Measurements from ENCODE around the gene CEP89. TPM values are rescaled to one million over a fixed set of nuclear protein-coding genes. Genes with fewer than 3 reads are reported as not detected.
"Not testable (repeated sequence)": the region's sequence is repeated elsewhere in the genome, so short reads cannot be mapped to it uniquely, and the experiment has no call there.

The CEP89 gene
- total RNA-seq, 2 donors from 2014 or later, result 10.8 to 11.4 TPM

DNA sequence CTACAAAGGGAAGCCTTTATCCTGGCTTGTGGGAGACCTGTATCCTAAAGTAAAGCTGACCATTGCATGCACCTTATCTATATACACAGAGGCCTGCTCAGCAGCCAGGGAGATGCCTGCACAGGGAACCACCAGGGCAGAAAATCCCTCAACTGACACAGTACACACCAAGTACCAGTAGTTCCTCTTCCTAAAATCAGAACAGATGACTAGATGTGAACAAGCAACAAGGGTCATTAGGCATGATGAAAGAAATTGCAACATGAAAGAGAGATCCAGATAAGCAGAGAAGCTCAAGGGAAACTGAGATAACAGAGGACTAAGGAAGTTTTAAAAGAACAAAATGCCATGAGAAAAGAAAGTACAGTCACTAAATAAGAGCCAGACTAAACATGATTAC, 62.5 kb downstream of the CEP89 start:
- ATAC-seq (no peak), DNase-seq (no peak)
- intact Hi-C loops (cut with DNase I, micrococcal nuclease), result no loop called here

DNA sequence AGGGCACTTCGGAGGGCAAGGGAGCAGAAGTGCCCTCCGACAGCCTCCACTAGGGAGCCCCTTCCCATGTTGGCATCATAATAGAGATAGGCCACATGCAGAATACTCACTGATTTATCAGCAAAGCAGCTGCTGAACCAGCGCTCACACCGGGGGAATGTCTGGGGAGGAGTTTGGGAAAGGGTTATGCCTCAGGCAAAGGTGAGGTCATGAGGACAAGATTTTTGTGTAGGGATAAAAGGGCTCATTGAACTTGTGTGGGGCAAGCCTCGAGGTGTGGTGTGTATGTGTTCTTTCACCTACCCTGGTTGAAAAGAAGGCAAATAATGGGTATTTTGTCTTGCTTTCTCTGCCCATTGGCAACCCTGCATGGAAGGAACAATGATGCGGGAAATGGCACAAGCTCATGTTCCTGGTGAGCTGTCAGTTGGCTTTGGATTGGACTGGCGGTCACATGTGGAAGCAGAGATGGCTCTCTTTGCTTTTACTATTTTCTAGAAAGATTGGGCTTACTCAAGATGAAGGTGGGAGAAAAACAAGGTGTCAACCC, 63.0 kb downstream of the CEP89 start:
- DNase-seq, result no peak
- intact Hi-C loops (cut with DNase I, micrococcal nuclease), result no loop called here
- no peak for ATAC-seq

DNA sequence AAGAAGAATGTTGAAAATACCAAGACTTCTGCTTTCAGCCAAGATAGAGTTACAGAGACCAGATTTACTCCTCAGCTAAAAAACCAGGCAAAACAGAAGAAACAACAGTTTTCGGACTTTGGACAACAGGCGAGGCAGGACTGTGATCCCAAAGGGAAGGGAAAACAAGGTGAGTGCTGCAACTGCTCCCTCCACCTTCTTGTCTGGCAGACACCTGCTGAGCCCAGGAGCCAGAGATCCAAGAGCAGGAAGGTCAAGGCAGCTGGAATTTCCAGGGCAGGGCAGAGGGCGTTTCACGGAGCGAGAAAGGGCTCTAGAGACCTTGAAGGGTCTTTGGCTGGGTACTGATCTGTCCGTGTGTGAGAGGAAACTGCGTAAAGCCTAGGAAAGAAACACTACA, 69.3 kb downstream of the CEP89 start:
- intact Hi-C loops (cut with DNase I, micrococcal nuclease), result no loop called here
- peak; percentile 50 to 73 for DNase-seq
- ATAC-seq, result peak; percentile 99

DNA sequence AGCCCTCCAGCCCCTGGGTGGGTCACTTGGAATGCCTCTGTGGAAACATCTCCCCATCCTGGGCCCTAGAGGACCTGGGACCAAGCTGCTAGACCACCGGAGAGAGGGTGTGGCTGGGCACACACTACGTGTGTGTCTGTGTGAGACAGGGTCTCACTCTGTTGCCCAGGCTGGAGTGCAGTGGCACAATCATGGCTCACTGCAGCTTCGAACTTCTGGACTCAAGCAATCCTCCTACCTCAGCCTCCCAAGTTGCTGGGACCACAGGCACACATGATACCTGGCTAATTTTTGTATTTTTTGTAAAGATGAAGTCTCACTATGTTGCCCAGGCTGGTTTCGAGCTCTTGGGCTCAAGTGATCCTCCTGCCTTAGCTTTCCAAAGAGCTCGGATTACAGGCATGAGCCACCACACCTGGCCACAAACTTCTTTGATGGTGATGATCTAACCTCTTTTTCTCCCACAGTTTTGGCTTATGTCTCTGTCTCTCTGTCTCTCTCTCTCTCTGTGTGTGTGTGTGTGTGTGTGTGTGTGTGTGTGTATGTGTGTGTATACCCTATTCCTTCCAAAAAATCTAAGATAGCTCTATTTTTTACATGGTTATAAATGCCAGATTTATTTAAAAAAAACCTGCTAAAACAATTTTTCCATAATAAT, 70.1 kb downstream of the CEP89 start:
- DNase-seq (no peak), ATAC-seq (no peak)
- intact Hi-C loops (cut with DNase I, micrococcal nuclease), result no loop called here

- ATAC-seq (no peak), DNase-seq (no peak)
- intact Hi-C loops (cut with DNase I, micrococcal nuclease), result no loop called here
Observed at GRCh38 chr19:32896516-32897214, 75.1 kb downstream of the CEP89 start.

DNA sequence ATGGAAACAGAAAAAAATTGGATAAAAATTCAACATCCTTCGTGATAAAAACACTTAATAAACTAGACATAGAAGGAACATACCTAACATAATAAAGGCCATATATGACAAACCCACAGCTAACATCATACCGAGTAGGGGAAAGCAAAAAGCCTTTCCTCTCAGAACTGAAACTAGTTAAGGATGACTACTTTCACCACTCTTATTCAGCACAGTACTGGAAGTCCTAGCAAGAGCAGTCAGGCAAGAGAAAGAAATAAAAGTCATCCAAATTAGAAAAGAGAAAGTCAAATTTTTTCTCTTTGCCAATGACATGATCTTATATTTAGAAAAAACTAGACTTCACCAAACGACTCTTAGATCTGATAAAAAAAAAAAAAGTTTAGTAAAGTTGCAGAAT, 76.4 kb downstream of the CEP89 start:
- intact Hi-C loops (cut with DNase I, micrococcal nuclease), result no loop called here
- DNase-seq (no peak), ATAC-seq (no peak)

DNA sequence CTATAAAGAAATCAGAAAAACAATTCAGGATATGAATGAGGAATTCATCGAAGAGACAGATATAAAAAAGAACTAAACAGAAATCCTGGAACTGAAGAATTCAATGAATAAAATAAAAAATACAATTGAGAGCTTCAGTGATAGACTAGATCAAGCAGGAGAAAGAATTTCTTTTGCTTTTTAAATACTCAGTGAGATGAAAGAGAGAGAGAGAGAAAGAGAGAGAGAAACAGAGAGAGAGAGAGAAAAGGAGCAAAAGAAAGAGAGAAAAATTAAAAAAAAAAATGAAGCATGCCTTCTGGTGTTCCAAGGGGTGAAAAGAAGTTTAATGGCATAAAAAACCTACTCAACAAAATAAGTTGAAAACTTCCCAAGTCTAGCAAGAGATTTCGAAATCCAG, 80.1 kb downstream of the CEP89 start:
- no peak for DNase-seq
- intact Hi-C loops (cut with DNase I, micrococcal nuclease), result no loop called here
- no peak for ATAC-seq

- no peak for DNase-seq
- no peak for ATAC-seq
- intact Hi-C loops (cut with DNase I, micrococcal nuclease), result no loop called here
Observed at GRCh38 chr19:32890841-32891240, 80.9 kb downstream of the CEP89 start.

GRCh38 chr19:32890326-32890725, 81.4 kb downstream of the CEP89 start:
- intact Hi-C loops (cut with DNase I, micrococcal nuclease), result no loop called here
- ATAC-seq, result no peak

GRCh38 chr19:32889137-32889934, 82.4 kb downstream of the CEP89 start:
- DNase-seq, result no peak
- intact Hi-C loops (cut with DNase I, micrococcal nuclease), result no loop called here
- no peak for ATAC-seq

More at GRCh38 chr19:32890326-32890725, 81.4 kb downstream of the CEP89 start:
- no peak for DNase-seq

DNA sequence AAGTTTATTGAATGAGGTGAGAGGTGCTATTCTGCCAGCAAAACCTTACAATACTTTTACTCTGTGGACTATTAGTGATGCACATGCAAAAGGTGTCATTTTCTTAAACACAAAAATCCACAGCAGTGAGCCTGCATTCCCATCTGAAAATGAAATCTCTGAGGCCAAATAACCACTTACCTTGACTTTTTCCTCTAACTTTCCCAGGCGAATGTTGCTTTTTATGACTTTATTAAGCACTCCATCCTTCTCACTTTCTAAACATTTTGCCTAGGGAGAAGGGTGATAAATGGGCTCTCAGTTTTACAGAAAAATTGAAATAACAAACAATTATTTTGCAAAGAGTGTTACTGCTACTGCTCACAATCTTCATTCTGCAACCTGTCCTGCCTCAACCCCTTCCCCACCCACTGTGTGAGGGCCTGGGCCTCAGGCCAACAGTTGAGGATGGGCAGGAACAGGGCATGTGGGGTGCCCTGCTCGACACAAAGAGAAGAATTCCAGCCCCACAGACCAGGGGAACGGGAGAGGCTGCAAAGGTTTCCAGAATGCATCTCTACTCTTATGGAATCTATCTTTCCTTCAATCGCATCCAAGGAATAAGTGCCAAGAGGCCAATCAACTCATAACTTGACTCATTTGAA, 84.1 kb downstream of the CEP89 start:
- intact Hi-C loops (cut with DNase I, micrococcal nuclease), result no loop called here
- ATAC-seq (no peak), DNase-seq (no peak)

DNA sequence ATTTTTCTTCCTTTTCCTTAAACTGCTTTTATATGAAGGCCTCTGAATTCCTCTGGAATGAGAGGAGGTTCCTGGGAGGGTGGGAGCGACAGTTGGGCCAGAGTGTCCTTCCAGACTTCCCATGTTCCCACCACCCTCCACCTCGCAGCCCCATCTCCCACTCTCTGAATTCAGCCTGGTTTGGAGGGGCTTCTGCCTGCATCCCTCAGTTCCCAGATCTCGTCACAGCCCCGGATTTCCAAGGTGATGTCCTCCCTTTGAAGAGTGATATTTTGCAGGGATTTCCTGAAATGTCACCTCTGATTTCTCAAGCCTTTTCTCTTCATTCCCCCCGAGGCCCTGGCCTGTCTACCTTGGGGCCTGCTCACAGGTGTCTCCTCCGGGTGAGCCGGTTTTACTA, 85.5 kb downstream of the CEP89 start:
- intact Hi-C loops (cut with DNase I, micrococcal nuclease), result no loop called here
- DNase-seq, result no peak
- no peak for ATAC-seq

DNA sequence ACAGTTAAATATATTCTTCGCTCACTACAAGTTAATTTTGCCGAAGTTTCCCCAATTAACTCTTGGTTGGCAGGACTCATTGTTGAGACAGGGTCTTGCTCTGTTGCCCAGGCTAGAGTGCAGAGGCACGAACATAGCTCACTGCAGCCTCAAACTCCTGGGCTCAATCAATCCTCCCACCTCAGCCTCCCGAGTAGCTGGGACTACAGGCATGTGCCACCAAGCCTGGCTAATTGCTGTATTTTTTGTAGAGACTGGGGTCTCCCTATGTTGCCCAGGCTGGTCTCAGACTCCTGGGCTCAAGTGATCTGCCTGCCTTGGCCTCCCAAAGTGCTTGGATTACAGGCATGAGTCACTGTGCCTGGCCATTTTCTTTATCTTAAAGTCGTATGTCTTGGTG, 86.5 kb downstream of the CEP89 start:
- ATAC-seq; intact Hi-C loops (cut with DNase I, micrococcal nuclease); DNase-seq: not testable (repeated sequence)

GRCh38 chr19:32881766-32882165, 90.0 kb downstream of the CEP89 start:
- no peak for DNase-seq
- ATAC-seq, result no peak
- intact Hi-C loops (cut with DNase I, micrococcal nuclease), result no loop called here

DNA sequence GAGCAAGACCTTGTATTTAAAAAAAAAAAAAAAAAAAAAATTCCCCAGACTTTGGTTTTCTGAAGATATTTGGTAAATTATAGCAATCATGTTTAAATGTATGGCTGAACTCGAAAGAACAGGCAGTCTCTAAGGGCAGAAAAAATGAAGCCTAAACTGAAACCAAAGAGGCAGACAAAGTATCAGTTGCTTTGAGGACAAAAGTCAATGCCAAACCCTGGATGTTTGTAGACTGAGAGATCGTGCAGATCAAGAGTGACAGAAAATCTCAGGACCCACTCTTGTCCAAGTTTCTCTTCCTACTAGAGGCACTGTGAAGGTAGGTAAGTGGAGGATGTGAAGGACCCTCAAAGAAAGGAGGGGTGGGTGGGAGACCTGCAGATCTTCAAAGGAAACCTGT, 91.1 kb downstream of the CEP89 start:
- peak; percentile 23 for ATAC-seq
- DNase-seq, result no peak
- intact Hi-C loops (cut with DNase I, micrococcal nuclease), result no loop called here

DNA sequence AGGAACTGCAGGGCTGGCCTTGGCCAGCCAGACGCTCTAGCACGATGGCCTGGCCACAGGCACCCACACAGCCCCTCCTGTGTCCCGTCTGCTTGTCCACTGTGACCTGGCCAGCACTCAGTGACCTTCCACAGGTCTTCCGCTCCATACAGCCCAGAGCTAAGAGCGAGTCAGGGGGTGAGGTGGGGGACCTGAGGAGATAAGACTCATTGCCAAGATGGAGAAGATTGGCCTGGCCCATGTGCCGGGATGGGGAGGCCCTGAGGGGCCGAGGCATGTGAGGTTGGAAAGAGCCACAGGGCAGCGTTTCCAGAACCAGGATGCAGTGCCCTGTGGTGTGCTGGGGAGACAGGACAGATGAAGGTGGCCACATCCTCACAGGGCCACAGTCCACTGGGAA, 92.0 kb downstream of the CEP89 start:
- ATAC-seq (no peak), DNase-seq (no peak)
- intact Hi-C loops (cut with DNase I, micrococcal nuclease), result no loop called here

DNA sequence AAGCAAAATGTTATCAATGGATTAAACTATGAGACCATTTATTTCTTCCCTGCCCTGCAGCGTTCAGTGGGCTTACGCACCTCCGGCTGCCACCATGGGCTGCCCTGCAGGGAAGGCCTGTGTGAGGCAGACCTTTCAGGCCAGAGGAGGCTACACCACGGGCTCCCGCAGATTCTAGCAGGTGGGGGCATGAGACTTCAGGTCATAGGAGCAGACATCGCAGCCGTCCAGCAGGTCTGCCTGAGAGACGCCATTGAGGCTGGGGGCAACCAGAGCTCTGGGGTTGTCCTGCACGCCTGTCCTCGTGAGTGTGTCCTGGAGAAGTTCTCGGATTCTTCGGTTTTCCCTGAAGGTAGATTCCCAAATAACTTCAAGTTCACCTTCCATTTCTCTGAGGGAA, 92.8 kb downstream of the CEP89 start:
- DNase-seq (no peak), ATAC-seq (no peak)
- intact Hi-C loops (cut with DNase I, micrococcal nuclease), result no loop called here

DNA sequence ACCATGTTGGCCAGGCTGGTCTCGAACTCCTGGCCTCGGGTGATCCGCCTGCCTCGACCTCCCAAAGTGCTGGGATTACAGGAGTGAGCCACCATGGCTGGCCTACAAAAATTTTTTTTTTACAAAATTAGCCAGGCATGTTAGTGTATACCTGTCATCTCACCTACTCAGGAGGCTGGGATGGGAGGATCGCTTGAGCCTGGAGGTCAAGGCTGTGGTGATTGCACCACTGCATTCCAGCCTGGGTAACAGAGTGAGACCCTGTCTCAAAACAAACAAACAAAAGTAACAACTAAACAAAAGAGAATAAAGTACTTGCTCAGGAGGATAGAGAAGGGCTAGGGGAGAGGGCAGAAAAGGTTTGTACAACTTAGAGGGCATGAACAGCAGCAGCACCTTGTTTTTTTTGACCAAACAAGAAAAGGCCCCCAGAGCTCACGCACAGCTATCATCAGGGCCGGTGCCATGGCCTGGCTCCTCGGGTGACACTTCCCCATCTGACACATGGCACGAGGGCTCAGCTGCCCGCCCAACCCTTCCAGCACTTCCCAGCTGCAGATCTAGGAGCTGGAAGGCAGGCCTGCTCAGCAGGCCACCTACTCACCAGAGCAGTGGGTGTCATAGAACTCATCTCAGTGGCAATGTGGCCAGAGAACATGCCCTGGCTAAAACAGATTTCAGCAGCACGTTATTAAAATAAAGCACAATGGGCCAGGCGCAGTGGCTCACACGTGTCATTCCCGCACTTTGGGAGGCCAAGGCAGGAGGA, 93.6 kb downstream of the CEP89 start:
- ATAC-seq (no peak), DNase-seq (no peak)
- intact Hi-C loops (cut with DNase I, micrococcal nuclease), result no loop called here

All from left colon (tissue), 2 donors.